Neural cell (in vitro differentiated cells): ENCODE data around the gene ALB. TPM values are rescaled to one million over a fixed set of nuclear protein-coding genes. Genes with fewer than 3 reads are reported as not detected.

Experiments
- H2AFZ ChIP-seq: fragments of 200-600, 300-800 bp; sonication (generic), shearing (Covaris generic); 2 replicates; pipeline ENCODE4 v1.6.0; 2014; ENCODE audit warnings: low read depth, mild to moderate bottlenecking, antibody characterized with exemption, low read length, moderate library complexity
- H3F3A ChIP-seq: fragments of 200-600 bp; shearing (Covaris generic); 2 replicates; pipeline ENCODE4 v1.6.1; 2016; ENCODE audit warnings: mild to moderate bottlenecking, moderate library complexity, mixed read lengths, antibody characterized with exemption, low read length; ENCODE audit not compliant: insufficient read depth, poor library complexity, severe bottlenecking
- H3K27ac ChIP-seq: fragments of 200-600, 300-800 bp; sonication (generic), shearing (Covaris generic); 2 replicates; pipeline ENCODE4 v1.5.1; 2014; ENCODE audit warnings: mild to moderate bottlenecking, low read length, moderate library complexity
- H3K27me3 ChIP-seq: fragments of 300-800, 200-600 bp; sonication (generic), shearing (Covaris generic); 2 replicates; pipeline ENCODE4 v1.6.0; 2014; ENCODE audit warnings: mild to moderate bottlenecking, low read depth, low read length, moderate library complexity; ENCODE audit not compliant: insufficient read depth
- H3K36me3 ChIP-seq: fragments of 300-800, 200-600 bp; sonication (generic), shearing (Covaris generic); 2 replicates; pipeline ENCODE4 v1.5.1; 2014; ENCODE audit warnings: mild to moderate bottlenecking, antibody characterized with exemption, low read length, moderate library complexity; ENCODE audit not compliant: insufficient read depth
- H3K4me2 ChIP-seq: fragments of 300-800, 200-600 bp; sonication (generic), shearing (Covaris generic); 2 replicates; pipeline ENCODE4 v1.6.0; 2014; ENCODE audit warnings: mild to moderate bottlenecking, low read length
- H3K4me3 ChIP-seq: fragments of 300-800, 200-600 bp; sonication (generic), shearing (Covaris generic); 2 replicates; pipeline ENCODE4 v1.5.1; 2014; ENCODE audit warnings: mild to moderate bottlenecking, low read length, moderate library complexity
- H3K79me2 ChIP-seq: fragments of 200-600 bp; shearing (Covaris generic); replicated peaks from 2 replicates; pipeline ENCODE4 v1.6.0; 2014; ENCODE audit warnings: mild to moderate bottlenecking, low read length, moderate library complexity; ENCODE audit not compliant: insufficient read depth
- H3K9ac ChIP-seq: fragments of 300-800, 200-600 bp; sonication (generic), shearing (Covaris generic); 2 replicates; pipeline ENCODE4 v1.6.1; 2016; ENCODE audit warnings: mild to moderate bottlenecking, low read length, mixed read lengths
- H3K9me2 ChIP-seq: fragments of 200-600 bp; shearing (Covaris generic); 2 replicates; pipeline ENCODE4 v1.6.1; 2016; ENCODE audit warnings: mild to moderate bottlenecking, low read length, mixed read lengths; ENCODE audit not compliant: insufficient read depth
- H3K9me3 ChIP-seq: fragments of 200-600, 300-800 bp; sonication (generic), shearing (Covaris generic); 2 replicates; pipeline ENCODE4 v1.6.1; 2016; ENCODE audit warnings: mild to moderate bottlenecking, mixed run types, low read length, moderate library complexity, mixed read lengths
- H4K20me1 ChIP-seq: fragments of 200-600 bp; shearing (Covaris generic); 2 replicates; pipeline ENCODE4 v1.6.1; 2016; ENCODE audit warnings: mild to moderate bottlenecking, mixed run types; ENCODE audit not compliant: insufficient read depth
- EP300 ChIP-seq: fragments of 450-650 bp; conservative IDR thresholded peaks from 2 replicates; pipeline ENCODE4 v1.6.1; 2014; ENCODE audit warnings: antibody characterized with exemption, mild to moderate bottlenecking, moderate library complexity; ENCODE audit not compliant: poor library complexity, severe bottlenecking
- EZH2 ChIP-seq: fragments of 200-600, 300-800 bp; shearing (Covaris generic), sonication (generic); IDR thresholded peaks from 2 replicates; pipeline ENCODE4 v1.6.1; 2014; ENCODE audit warnings: antibody characterized with exemption, low read length, borderline replicate concordance, mild to moderate bottlenecking; ENCODE audit not compliant: insufficient read depth, poor library complexity, severe bottlenecking
- MXI1 ChIP-seq: fragments of 450-650 bp; conservative IDR thresholded peaks from 2 replicates; pipeline ENCODE4 v1.6.1; 2014; ENCODE audit warnings: antibody characterized with exemption, mild to moderate bottlenecking; ENCODE audit not compliant: poor library complexity, severe bottlenecking
- POLR2AphosphoS5 ChIP-seq: IDR thresholded peaks from 2 replicates; pipeline ENCODE4 v1.6.1; 2012
- RAD21 ChIP-seq: fragments of 450-650 bp; conservative IDR thresholded peaks from 2 replicates; pipeline ENCODE4 v1.6.1; 2014; ENCODE audit warnings: antibody characterized with exemption, mild to moderate bottlenecking, moderate library complexity
- REST ChIP-seq: IDR thresholded peaks from 2 replicates; pipeline ENCODE4 v1.6.1; 2012; ENCODE audit warnings: borderline replicate concordance
- SMC3 ChIP-seq: fragments of 450-650 bp; conservative IDR thresholded peaks from 2 replicates; pipeline ENCODE4 v1.6.1; 2014; ENCODE audit warnings: antibody characterized with exemption, mild to moderate bottlenecking, moderate library complexity; ENCODE audit not compliant: poor library complexity
- TAF1 ChIP-seq: IDR thresholded peaks from 2 replicates; pipeline ENCODE4 v1.6.1; 2012; ENCODE audit warnings: low read depth
- polyA plus RNA-seq: library from polyadenylated mRNA; depleted of rRNA; stranded (reverse); fragments of >200 nt; gene quantifications from 2 replicates; pipeline ENCODE4 v1.2.3, GENCODE V29; 2014
- TF ChIP-seq, protein P1 (sequence below): fragments of 450-650 bp; IDR thresholded peaks from 2 replicates; pipeline ENCODE4 v1.5.1; 2014; ENCODE audit warnings: antibody characterized with exemption, mild to moderate bottlenecking, moderate library complexity; ENCODE audit not compliant: poor library complexity, severe bottlenecking

The ALB gene
- polyA plus RNA-seq, 1 donor from 2014 or later: 3.4 TPM

DNA sequence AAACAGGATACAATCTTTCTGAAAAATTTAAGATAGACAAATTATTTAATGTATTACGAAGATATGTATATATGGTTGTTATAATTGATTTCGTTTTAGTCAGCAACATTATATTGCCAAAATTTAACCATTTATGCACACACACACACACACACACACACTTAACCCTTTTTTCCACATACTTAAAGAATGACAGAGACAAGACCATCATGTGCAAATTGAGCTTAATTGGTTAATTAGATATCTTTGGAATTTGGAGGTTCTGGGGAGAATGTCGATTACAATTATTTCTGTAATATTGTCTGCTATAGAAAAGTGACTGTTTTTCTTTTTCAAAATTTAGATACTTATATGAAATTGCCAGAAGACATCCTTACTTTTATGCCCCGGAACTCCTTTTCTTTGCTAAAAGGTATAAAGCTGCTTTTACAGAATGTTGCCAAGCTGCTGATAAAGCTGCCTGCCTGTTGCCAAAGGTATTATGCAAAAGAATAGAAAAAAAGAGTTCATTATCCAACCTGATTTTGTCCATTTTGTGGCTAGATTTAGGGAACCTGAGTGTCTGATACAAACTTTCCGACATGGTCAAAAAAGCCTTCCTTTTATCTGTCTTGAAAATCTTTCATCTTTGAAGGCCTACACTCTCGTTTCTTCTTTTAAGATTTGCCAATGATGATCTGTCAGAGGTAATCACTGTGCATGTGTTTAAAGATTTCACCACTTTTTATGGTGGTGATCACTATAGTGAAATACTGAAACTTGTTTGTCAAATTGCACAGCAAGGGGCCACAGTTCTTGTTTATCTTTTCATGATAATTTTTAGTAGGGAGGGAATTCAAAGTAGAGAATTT, 5.2 kb downstream of the ALB start (continued):
- TF ChIP-seq POLR2AphosphoS5: no peak

- Histone ChIP-seq H3K27ac (no peak overlapping the region), H3K9me2 (no peaks in the 10 kb centered on the region), H3K4me2 (no peak overlapping the region), H3F3A (no peaks in the 10 kb centered on the region), H3K9ac (no peak overlapping the region), H3K4me3 (no peak overlapping the region), H2AFZ (no peak overlapping the region), H3K27me3 (no peaks in the 10 kb centered on the region), H3K36me3 (no peaks in the 10 kb centered on the region), H3K79me2 (no peaks in the 10 kb centered on the region), H3K9me3 (no peaks in the 10 kb centered on the region), H4K20me1 (no peaks in the 10 kb centered on the region)
- TF ChIP-seq POLR2AphosphoS5: no peak
- no peak for TF ChIP-seq REST
- TF ChIP-seq RAD21: no peak
- TF ChIP-seq EP300: no peak
- no peak for TF ChIP-seq EZH2
- no peak for TF ChIP-seq MXI1
- no peak for TF ChIP-seq TAF1
- TF ChIP-seq, protein P1, sequence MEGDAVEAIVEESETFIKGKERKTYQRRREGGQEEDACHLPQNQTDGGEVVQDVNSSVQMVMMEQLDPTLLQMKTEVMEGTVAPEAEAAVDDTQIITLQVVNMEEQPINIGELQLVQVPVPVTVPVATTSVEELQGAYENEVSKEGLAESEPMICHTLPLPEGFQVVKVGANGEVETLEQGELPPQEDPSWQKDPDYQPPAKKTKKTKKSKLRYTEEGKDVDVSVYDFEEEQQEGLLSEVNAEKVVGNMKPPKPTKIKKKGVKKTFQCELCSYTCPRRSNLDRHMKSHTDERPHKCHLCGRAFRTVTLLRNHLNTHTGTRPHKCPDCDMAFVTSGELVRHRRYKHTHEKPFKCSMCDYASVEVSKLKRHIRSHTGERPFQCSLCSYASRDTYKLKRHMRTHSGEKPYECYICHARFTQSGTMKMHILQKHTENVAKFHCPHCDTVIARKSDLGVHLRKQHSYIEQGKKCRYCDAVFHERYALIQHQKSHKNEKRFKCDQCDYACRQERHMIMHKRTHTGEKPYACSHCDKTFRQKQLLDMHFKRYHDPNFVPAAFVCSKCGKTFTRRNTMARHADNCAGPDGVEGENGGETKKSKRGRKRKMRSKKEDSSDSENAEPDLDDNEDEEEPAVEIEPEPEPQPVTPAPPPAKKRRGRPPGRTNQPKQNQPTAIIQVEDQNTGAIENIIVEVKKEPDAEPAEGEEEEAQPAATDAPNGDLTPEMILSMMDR: no peak
- TF ChIP-seq SMC3: no peak
Observed at GRCh38 chr4:73409978-73410548, 6.0 kb downstream of the ALB start.
